ENCODE results near the gene RERE. TPM values are rescaled to one million over a fixed set of nuclear protein-coding genes. Genes with fewer than 3 reads are reported as not detected.
A peak's percentile ranks its signal among the peaks of the same experiment; 100 is the strongest.

Gene RERE
- total and polyA plus RNA-seq, 11 donors: 53.5 to 236 (median 121) TPM

- intact Hi-C loops (cut with DNase I): loop anchor here in 2 of 10 donors (5.0 to 10.0 kb wide), 2 partner anchors 52 to 100 kb away; no protein-coding TSS in a partner anchor
- Histone ChIP-seq H3K36me3 (peaks cover 0 to 85% (median 49%) of the 10 kb centered on the region in 9 donors), H3K27ac (peak overlapping the region in 9 of 12 donors; percentile 1 to 100 (median 98)), H3K4me3 (no peak overlapping the region), H3K9me3 (no peaks in the 10 kb centered on the region), H3K4me1 (peaks cover 8 to 97% (median 90%) of the 10 kb centered on the region in 12 donors), H3K27me3 (no peaks in the 10 kb centered on the region)
- TF ChIP-seq, protein P1, sequence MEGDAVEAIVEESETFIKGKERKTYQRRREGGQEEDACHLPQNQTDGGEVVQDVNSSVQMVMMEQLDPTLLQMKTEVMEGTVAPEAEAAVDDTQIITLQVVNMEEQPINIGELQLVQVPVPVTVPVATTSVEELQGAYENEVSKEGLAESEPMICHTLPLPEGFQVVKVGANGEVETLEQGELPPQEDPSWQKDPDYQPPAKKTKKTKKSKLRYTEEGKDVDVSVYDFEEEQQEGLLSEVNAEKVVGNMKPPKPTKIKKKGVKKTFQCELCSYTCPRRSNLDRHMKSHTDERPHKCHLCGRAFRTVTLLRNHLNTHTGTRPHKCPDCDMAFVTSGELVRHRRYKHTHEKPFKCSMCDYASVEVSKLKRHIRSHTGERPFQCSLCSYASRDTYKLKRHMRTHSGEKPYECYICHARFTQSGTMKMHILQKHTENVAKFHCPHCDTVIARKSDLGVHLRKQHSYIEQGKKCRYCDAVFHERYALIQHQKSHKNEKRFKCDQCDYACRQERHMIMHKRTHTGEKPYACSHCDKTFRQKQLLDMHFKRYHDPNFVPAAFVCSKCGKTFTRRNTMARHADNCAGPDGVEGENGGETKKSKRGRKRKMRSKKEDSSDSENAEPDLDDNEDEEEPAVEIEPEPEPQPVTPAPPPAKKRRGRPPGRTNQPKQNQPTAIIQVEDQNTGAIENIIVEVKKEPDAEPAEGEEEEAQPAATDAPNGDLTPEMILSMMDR (IDR thresholded peaks at IDR 0.05): no peak
- no peak for TF ChIP-seq POLR2A (IDR thresholded peaks at IDR 0.05)
- 25 to 39% (median 34%) methylated on average over 3 of the region's 3 CpGs for WGBS, 4 donors
- no peak for DNase-seq
- ATAC-seq: no peak
Observed at GRCh38 chr1:8416881-8417280, 400.6 kb downstream of the RERE start.

DNA sequence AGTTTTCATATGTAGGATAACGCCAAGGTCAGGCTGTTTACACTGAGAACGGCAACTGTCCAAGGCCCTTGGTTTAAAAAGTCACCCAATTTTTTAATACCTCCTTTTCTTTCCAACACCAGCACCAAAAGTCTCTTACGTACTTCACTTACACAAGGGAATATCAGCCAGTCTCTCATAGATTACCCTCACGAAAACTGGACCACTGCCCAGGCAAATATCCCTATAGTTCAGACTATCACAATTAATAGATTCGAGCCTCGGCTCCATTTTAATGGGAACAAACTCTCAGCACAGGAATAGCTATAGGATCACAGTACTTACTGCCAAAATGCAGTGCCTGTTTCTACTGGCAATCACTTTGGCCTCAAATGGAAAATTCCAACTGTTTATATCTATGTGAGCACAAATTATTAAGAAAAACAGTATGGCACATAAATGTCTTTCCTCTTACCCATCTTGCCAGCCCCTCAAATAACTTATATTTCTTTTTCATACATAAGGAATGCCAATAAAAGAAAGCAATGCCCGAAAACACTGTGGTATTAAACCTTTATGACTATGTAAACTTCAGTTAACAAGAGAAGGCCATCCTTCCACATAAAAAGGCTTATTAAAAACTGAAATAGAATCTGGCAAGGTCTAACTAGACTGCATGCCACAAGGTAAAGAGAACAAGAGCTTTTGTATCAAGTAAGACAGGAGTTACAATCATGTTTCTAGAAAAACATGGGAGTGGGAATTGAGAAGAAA lies 401.7 kb downstream of the RERE start:
- no peak for TF ChIP-seq POLR2A (IDR thresholded peaks at IDR 0.05)
- TF ChIP-seq, protein P1 (IDR thresholded peaks at IDR 0.05): no peak
- ATAC-seq (no peak), DNase-seq (no peak)
- H3K4me1 ChIP-seq: peaks cover 8 to 97% (median 90%) of the 10 kb centered on the region in 12 donors
- no peaks in the 10 kb centered on the region for H3K27me3 ChIP-seq
- no peaks in the 10 kb centered on the region for H3K9me3 ChIP-seq
- peak overlapping the region; percentile 7 to 99 (median 52) for H3K27ac ChIP-seq
- peaks cover 0 to 85% (median 47%) of the 10 kb centered on the region in 9 donors for H3K36me3 ChIP-seq
- 39 to 53% (median 49%) methylated on average over 7 of the region's 7 CpGs for WGBS, 4 donors
- H3K4me3 ChIP-seq: peak overlapping the region in 2 of 12 donors; percentile 7 to 16
- intact Hi-C loops (cut with DNase I): loop anchor here in 2 of 10 donors (5.0 to 10.0 kb wide), 2 partner anchors 51 to 102 kb away; no protein-coding TSS in a partner anchor

DNA sequence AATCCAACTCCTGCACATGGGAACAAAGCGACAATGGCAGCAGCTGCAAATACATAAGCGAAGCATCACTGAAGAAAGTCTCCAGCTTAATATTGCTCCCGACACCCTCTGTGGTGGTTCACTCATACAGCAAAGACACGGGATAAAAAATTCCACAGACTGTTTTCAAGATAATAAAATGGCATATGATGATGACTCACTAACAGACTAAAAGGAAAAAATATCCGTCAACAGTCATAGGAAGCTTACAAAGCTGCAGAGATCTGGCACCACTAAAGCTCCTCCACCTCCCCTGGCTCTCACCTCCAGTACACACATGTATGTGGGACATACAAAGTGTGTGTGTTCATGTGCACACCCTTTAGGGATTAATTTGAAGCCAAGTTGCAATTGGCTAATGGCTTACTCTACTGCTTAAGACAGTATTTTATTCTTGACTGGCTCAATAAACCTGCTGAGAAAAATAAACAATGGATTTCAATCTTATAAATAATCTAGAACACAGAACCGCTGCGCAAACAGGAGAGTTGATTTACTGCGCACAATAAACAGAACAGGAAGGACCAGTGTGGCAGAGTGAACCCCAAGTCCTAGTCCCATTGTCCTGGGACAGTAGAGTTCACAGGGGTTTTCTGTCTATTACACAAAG lies 405.1 kb downstream of the RERE start:
- 38 to 50% (median 42%) methylated on average over 8 of the region's 8 CpGs for WGBS, 4 donors
- peaks cover 19 to 98% (median 90%) of the 10 kb centered on the region in 12 donors for H3K4me1 ChIP-seq
- peak overlapping the region in 3 of 12 donors; percentile 2 to 10 (median 7) for H3K4me3 ChIP-seq
- peak overlapping the region; percentile 15 to 99 (median 72) for H3K27ac ChIP-seq
- DNase-seq: peak in 1 of 5 donors; percentile 50
- H3K36me3 ChIP-seq: peaks cover 0 to 74% (median 28%) of the 10 kb centered on the region in 9 donors
- intact Hi-C loops (cut with DNase I): loop anchor here in 2 of 10 donors (5.0 to 10.0 kb wide), 2 partner anchors 40 to 48 kb away; no protein-coding TSS in a partner anchor
- H3K27me3 ChIP-seq: no peaks in the 10 kb centered on the region
- H3K9me3 ChIP-seq: no peaks in the 10 kb centered on the region
- peak in 1 of 2 donors; percentile 15 for TF ChIP-seq POLR2A (IDR thresholded peaks at IDR 0.05)
- TF ChIP-seq, protein P1 (IDR thresholded peaks at IDR 0.05): peak in 1 of 12 donors; percentile 4
- ATAC-seq: peak; percentile 18 to 66 (median 58)

GRCh38 chr1:8411803-8412182 lies 405.6 kb downstream of the RERE start:
- peak overlapping the region in 3 of 12 donors; percentile 2 to 10 (median 7) for H3K4me3 ChIP-seq
- no peaks in the 10 kb centered on the region for H3K9me3 ChIP-seq
- peaks cover 22 to 98% (median 90%) of the 10 kb centered on the region in 12 donors for H3K4me1 ChIP-seq
- WGBS, 4 donors: 23 to 45% (median 32%) methylated on average over 7 of the region's 7 CpGs
- H3K27me3 ChIP-seq: no peaks in the 10 kb centered on the region
- no peak for TF ChIP-seq POLR2A (IDR thresholded peaks at IDR 0.05)
- TF ChIP-seq, protein P1 (IDR thresholded peaks at IDR 0.05): no peak
- peak overlapping the region in 11 of 12 donors; percentile 42 to 99 (median 78) for H3K27ac ChIP-seq
- ATAC-seq: peak in 2 of 4 donors; percentile 5 to 13
- no peak for DNase-seq
- peaks cover 0 to 74% (median 26%) of the 10 kb centered on the region in 9 donors for H3K36me3 ChIP-seq
- intact Hi-C loops (cut with DNase I): loop anchor here in 2 of 10 donors (5.0 to 10.0 kb wide), 2 partner anchors 39 to 47 kb away; no protein-coding TSS in a partner anchor

Measured in heart left ventricle (tissue), 16 donors.